Stimulated activated CD4-positive, alpha-beta T cell treated with anti-CD3 and anti-CD28 coated beads, Interleukin-4, amount 100 ng/mL, for 4 hours (primary cell): ENCODE measurements around the gene DIAPH3.

ENCODE experiments used
- DNase-seq, 2 experiments: peaks; one replicate each; pipeline ENCODE4 v3.0.0-alpha.2; 2020

The DIAPH3 gene

DNA sequence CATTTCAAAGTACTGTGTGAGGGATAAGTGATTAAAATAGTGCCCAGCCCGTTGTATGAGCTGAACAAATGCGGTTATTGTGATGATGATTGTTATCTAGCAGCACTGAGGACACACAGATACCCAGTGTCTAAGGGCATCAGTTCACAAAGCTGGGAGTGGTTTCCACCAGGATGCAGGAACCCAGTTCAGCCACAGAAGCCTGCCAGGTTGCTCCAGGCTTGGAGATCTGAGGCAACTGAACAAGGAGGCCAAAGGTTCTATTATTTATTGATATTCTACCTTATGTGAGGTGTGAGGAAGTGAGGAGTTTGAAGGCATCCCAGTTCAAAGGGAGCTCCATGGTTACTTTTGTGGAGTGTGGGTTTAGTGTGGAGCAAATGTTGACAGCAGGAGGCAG lies 13.2 kb downstream of the DIAPH3 start:
- no peak for DNase-seq

DNA sequence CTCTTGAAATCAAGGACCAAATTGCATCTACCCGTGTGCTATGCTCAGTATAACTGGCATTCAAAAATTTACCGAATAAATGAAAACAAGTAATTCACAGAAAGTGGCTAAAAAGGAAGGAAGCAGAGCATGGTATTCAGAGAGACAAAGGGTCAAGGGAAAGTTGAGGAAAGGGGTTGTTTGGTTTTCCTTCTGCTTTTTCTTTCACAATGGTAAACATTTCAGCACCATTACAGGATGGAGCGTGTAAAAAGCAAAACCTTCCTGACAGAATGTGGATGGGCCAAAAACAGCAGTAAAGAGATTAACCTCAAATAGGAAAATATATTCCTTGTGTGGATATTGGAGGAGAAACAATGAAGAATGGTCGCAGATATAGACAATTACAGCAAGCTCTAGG lies 14.8 kb downstream of the DIAPH3 start:
- DNase-seq = no peak

DNA sequence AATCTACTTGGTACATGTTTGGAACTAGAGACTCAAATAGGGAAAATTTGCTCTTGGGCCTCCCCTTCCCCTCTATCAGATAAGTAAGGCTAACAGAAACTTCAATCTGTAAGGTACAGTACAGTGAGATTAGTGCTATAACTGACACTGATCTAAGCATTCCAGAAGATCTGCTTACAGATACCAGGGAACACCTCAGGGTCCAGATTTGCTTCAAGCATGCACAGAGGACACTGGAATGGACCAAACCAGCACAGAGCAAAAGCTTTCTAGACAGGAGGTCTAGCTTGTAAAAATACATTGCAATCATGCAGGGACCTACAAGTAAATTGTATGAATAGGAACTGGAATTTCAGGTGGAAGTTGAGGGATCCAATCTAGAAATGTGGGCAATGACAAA lies 16.4 kb downstream of the DIAPH3 start:
- DNase-seq = no peak

DNA sequence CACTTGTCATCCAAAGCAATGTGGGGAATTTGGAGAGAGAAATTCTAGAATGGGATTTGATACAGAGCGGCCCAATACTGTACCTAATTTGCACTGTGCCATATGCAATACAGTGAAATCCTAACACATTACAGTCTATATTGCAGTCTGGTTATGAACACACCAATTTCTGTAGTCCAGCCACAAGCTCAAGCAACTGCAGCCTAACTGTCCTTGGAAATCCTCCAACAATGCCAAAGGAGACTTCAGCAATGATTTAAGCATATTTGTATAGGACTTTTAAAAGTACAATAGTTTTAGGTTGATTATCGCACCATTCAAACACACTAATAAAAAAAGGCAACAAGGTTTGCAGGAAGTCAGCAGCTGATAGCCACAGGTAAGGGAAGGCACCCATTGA lies 17.3 kb downstream of the DIAPH3 start:
- DNase-seq = no peak

GRCh38 chr13:60143775-60144174 lies 20.0 kb downstream of the DIAPH3 start:
- DNase-seq = no peak

DNA sequence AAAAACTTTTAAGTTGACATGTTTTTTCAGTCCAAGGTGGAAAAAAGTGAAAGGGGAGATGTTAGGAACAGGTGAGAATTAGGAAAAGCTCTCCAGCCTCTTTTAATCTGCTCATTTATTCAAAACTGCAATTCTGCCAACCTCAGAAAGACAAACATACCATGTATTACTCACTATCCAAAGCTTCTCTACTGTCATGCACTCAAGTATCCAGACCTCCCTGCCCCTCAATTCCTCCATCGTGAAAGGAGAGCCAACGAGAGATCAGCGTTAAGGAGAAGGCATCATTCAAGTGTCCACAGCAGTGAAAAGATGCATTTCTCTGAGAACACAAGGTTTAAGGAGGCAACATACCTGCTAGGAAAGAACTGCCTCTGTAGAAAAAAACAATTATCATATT lies 24.5 kb downstream of the DIAPH3 start:
- DNase-seq = no peak

GRCh38 chr13:60138674-60139073 lies 25.1 kb downstream of the DIAPH3 start:
- DNase-seq = no peak

DNA sequence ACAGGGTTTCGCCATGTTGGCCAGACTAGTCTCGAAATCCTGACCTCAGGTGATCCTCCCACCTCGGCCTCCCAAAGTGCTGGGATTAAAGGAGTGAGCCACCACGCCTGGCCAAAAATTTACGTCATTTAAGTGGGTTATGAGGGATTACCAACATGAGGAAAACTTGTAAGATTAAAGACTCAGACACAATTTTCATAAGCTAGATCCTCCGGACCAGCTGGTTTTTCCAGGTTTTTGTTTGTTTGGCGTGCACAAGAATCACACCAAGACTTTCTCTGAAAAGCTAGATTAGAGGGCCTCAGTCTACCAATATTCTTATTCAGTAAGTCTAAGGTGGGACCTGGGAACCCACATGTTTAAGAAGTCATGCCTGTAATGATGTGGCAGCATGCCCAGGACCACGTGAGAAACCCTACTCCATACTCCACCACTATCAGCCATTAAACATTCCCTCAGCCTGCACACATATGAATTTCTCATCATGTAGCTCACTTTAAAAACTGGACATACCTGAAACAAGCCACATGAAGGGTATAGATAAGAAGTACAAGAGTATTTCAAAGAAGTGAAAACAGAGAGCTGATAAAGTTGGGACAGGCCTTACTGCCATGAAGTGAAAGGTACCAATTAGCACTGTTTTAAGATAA lies 25.7 kb downstream of the DIAPH3 start:
- DNase-seq = no peak

DNA sequence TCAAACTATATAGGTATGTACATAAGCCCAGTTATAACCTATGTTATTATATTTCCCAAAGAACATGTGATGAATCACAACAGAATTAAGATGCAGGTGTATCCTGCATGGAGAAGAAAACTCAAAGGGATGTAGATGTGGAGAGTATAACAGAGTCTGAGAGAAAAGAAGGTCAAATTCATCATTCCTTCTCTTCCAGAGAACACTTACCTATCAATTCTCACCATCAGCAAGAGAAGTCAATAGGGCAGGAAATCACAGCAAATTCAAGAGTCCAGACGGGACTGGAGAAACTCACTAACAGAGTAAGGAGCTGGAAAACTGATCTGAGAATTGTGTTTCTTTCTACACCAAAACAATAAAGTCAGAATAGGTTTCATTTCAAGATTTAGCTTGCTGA lies 28.4 kb downstream of the DIAPH3 start:
- DNase-seq = no peak

- DNase-seq = no peak
Observed at GRCh38 chr13:60134376-60134775, 29.4 kb downstream of the DIAPH3 start.

DNA sequence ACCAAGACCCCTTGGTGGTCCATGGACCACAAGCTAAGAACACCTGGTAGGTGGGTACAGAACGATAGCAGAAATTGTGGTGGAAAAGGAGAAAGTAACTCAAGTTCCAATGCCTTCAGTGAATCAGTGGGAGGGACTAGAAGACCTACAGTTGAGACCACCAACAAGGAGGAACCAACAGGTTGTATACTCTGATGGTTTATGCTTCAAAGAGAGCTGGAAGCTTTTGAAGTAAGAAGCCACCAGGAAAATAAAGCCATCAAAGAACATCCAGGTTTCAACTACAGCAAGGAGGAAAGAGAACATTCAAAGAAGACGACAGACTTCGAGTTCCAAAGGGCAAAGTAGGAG lies 42.4 kb downstream of the DIAPH3 start:
- DNase-seq = no peak

- no peak for DNase-seq
Observed at GRCh38 chr13:60120617-60121336, 43.0 kb downstream of the DIAPH3 start.

GRCh38 chr13:60118696-60119400 lies 44.9 kb downstream of the DIAPH3 start:
- DNase-seq = no peak

- no peak for DNase-seq
Observed at GRCh38 chr13:60114499-60115028, 49.2 kb downstream of the DIAPH3 start.

- DNase-seq = no peak
Observed at GRCh38 chr13:60112771-60113170, 51.0 kb downstream of the DIAPH3 start.

DNA sequence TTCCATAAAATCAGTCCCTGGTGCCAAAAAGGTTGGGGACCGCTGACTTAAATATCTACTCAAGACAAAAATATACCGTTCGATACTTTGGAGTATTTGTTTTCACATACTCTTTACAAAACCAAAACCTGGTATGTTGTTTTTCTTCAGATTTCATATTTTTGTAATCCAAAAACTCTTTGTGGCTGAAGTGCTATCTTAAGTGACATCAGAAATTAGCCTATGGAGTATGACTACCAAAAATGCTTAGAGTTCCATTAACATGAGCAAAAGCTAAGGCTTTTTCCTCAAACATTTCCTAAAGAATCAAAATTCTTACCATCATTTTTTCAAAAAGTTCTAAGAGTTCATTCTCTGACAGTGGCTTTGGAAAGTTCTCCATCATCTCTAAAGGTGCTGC lies 52.0 kb downstream of the DIAPH3 start:
- DNase-seq = no peak

DNA sequence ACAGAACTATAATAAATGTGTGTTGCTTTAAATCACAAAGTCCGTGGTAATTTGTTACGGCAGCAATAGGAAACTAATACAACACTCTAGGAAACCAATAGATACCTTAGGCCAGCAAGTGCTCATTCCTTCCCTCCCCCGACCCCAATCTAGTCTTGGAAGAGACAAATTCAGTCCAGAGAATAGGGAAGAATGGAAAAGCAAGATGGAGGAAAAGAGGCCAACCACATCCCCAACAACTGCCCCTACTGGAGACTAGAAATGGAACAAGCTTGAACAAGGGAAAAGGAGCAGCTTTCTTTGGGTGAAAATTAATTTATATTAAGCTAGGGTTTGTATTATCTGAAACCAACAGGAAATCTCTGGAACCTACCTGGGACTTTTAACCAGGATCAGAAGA lies 54.4 kb downstream of the DIAPH3 start:
- DNase-seq = no peak

- no peak for DNase-seq
Observed at GRCh38 chr13:60108589-60108988, 55.1 kb downstream of the DIAPH3 start.

- DNase-seq = no peak
Observed at GRCh38 chr13:60099631-60100420, 63.9 kb downstream of the DIAPH3 start.

DNA sequence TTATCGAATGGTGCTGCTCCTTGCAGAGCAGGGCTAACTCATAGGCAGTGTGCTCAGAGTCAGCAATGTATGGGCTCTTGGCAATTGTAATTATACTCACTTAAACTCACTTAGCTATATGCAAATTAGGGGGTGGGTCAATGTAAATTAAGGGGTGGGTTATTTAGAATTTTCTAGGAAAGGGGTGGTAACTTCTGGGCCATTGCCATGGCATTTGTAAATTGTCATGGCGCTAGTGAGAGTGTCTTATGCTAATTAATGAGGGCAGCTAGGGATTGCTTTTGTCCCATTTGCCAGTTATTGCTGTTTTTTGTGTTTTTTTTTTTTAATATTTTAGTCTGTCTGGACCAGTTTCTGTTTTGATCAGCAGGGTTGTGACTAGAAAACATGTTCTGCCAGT lies 68.4 kb downstream of the DIAPH3 start:
- DNase-seq = no peak

- no peak for DNase-seq
Observed at GRCh38 chr13:60094385-60095088, 69.2 kb downstream of the DIAPH3 start.

GRCh38 chr13:60093425-60094019 lies 70.2 kb downstream of the DIAPH3 start:
- no peak for DNase-seq
